Cardiac muscle cell (in vitro differentiated cells and primary cell): ENCODE results near the gene GBP2. TPM values are rescaled to one million over a fixed set of nuclear protein-coding genes. Genes with fewer than 3 reads are reported as not detected.

Source experiments
- DNase-seq, 2 donors: peaks; one replicate each; pipeline versions ENCODE4 v3.0.0 to v3.0.0-alpha.2; 2010 to 2017; ENCODE audit warnings: low read depth in 1 of 2, low spot score in 1 of 2
- H3K27ac ChIP-seq: fragments of 200-600 bp; sonication (generic); 2 replicates; pipeline ENCODE4 v1.5.1; 2016
- H3K27me3 ChIP-seq: fragments of 200-600 bp; sonication (generic); 2 replicates; pipeline ENCODE4 v1.6.0; 2016; ENCODE audit warnings: control low read depth
- H3K36me3 ChIP-seq: fragments of 200-600 bp; sonication (generic); 2 replicates; pipeline ENCODE4 v1.5.1; 2016; ENCODE audit warnings: control low read depth
- H3K4me1 ChIP-seq: fragments of 200-600 bp; sonication (generic); 2 replicates; pipeline ENCODE4 v1.8.1; 2017; ENCODE audit warnings: low read depth, mild to moderate bottlenecking, mixed run types
- H3K4me3 ChIP-seq: fragments of 200-600 bp; sonication (generic); 2 replicates; pipeline ENCODE4 v1.5.1; 2016; ENCODE audit warnings: mild to moderate bottlenecking
- H3K9me3 ChIP-seq: fragments of 200-600 bp; sonication (generic); 2 replicates; pipeline ENCODE4 v1.5.1; 2017; ENCODE audit warnings: low read depth, mild to moderate bottlenecking, control low read depth
- polyA plus RNA-seq: library from polyadenylated mRNA; unstranded; fragments of >200 nt; fragmentation: Nextera tagmentation; extraction: Ambion mirVana; gene quantifications from 2 replicates; pipeline ENCODE4 v1.2.1, GENCODE V29; 2016
- total RNA-seq: library from RNA; depleted of rRNA; stranded (reverse); fragments of >200 nt; gene quantifications from 2 replicates; pipeline ENCODE4 v1.2.3, GENCODE V29; 2016
- TF ChIP-seq, protein P1 (sequence below): IDR thresholded peaks from 2 replicates; pipeline ENCODE4 v1.5.1; 2012; ENCODE audit warnings: low read depth, mild to moderate bottlenecking, low read length

The GBP2 gene
- total and polyA plus RNA-seq, 2 experiments from 2014 or later: 0.83 to 1.1 TPM

- TF ChIP-seq, protein P1, sequence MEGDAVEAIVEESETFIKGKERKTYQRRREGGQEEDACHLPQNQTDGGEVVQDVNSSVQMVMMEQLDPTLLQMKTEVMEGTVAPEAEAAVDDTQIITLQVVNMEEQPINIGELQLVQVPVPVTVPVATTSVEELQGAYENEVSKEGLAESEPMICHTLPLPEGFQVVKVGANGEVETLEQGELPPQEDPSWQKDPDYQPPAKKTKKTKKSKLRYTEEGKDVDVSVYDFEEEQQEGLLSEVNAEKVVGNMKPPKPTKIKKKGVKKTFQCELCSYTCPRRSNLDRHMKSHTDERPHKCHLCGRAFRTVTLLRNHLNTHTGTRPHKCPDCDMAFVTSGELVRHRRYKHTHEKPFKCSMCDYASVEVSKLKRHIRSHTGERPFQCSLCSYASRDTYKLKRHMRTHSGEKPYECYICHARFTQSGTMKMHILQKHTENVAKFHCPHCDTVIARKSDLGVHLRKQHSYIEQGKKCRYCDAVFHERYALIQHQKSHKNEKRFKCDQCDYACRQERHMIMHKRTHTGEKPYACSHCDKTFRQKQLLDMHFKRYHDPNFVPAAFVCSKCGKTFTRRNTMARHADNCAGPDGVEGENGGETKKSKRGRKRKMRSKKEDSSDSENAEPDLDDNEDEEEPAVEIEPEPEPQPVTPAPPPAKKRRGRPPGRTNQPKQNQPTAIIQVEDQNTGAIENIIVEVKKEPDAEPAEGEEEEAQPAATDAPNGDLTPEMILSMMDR: no peak
- no peaks in the 10 kb centered on the region for H3K27me3 ChIP-seq
- H3K27ac ChIP-seq: peak overlapping the region; percentile 92
- no peaks in the 10 kb centered on the region for H3K36me3 ChIP-seq
- H3K4me1 ChIP-seq: peaks cover 27% of the 10 kb centered on the region
- DNase-seq: no peak
- no peaks in the 10 kb centered on the region for H3K9me3 ChIP-seq
- H3K4me3 ChIP-seq: no peak overlapping the region
These were observed 62.8 kb downstream of the GBP2 start for GRCh38 chr1:89063094-89063493.

DNA sequence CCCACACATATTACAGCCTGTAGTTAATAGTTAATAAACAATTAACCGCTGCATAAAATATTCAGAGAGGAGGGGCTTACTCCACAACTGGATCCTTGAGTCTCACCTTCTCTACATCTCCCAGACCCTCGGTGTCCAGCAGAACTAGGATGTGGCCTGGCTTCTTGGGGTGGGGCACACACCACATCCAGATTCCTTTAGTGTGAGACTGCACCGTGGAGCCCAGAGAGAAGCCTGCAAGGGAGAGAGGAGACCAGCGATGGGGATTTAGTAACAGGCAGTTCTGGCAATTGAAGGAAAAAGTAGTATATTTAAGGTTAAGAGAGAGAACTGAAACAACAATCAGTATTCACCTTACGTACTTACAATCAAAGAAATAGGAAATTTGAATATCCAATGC is 65.8 kb downstream of the GBP2 start:
- no peak overlapping the region for H3K4me3 ChIP-seq
- H3K27ac ChIP-seq: no peak overlapping the region
- H3K27me3 ChIP-seq: no peaks in the 10 kb centered on the region
- H3K4me1 ChIP-seq: peaks cover 18% of the 10 kb centered on the region
- TF ChIP-seq, protein P1: no peak
- H3K36me3 ChIP-seq: no peaks in the 10 kb centered on the region
- H3K9me3 ChIP-seq: no peaks in the 10 kb centered on the region
- no peak for DNase-seq

Other genes starting within 250 kb of the GBP2 start
- gene GTF2B, start 234.5 kb downstream of the GBP2 start, total RNA-seq: 30.8 and 32.6 TPM in 2 replicates
- 39.6 and 43.1 TPM in 2 replicates for gene GTF2B, start 234.5 kb downstream of the GBP2 start, polyA plus RNA-seq
- 15.1 and 18.6 TPM in 2 replicates for gene KYAT3, start 133.5 kb downstream of the GBP2 start, total RNA-seq
- 26.1 and 28.9 TPM in 2 replicates for gene KYAT3, start 133.5 kb downstream of the GBP2 start, polyA plus RNA-seq
- gene RBMXL1, start 133.5 kb downstream of the GBP2 start, total RNA-seq: 17.7 and 21.8 TPM in 2 replicates
- gene RBMXL1, start 133.5 kb downstream of the GBP2 start, polyA plus RNA-seq: 14.1 and 21.1 TPM in 2 replicates
- gene GBP3, start 103.2 kb downstream of the GBP2 start, total RNA-seq: 0.09 and 0.28 TPM in 2 replicates
- not detected in 2 replicates for gene GBP3, start 103.2 kb downstream of the GBP2 start, polyA plus RNA-seq
- gene GBP1, start 60.9 kb downstream of the GBP2 start, total RNA-seq: 1.8 and 2.7 TPM in 2 replicates
- gene GBP1, start 60.9 kb downstream of the GBP2 start, polyA plus RNA-seq: 1.6 and 2.4 TPM in 2 replicates
- gene GBP7, start 49.9 kb upstream of the GBP2 start, total RNA-seq: not detected in 2 replicates
- gene GBP7, start 49.9 kb upstream of the GBP2 start, polyA plus RNA-seq: 0.49 and 0.71 TPM in 2 replicates
- 1.4 and 5.5 TPM in 2 replicates for gene GBP4, start 72.8 kb upstream of the GBP2 start, total RNA-seq
- gene GBP4, start 72.8 kb upstream of the GBP2 start, polyA plus RNA-seq: 1.0 and 2.6 TPM in 2 replicates
- gene GBP5, start 146.7 kb upstream of the GBP2 start, total RNA-seq: 0.14 and 0.24 TPM in 2 replicates
- 0.29 TPM in 1 of 2 replicates, not detected in the other for gene GBP5, start 146.7 kb upstream of the GBP2 start, polyA plus RNA-seq
- 0.69 TPM in 1 of 2 replicates, not detected in the other for gene GBP6, start 237.9 kb upstream of the GBP2 start, total RNA-seq
- gene GBP6, start 237.9 kb upstream of the GBP2 start, polyA plus RNA-seq: not detected in 2 replicates